ENCODE data around the gene DNAJC3.
A peak's percentile ranks its signal among the peaks of the same experiment; 100 is the strongest.
"Not testable (repeated sequence)": the region's sequence is repeated elsewhere in the genome, so short reads cannot be mapped to it uniquely, and the experiment has no call there.

Gene DNAJC3

GRCh38 chr13:95784161-95784899 is 107.4 kb downstream of the DNAJC3 start:
- no peak for DNase-seq

DNA sequence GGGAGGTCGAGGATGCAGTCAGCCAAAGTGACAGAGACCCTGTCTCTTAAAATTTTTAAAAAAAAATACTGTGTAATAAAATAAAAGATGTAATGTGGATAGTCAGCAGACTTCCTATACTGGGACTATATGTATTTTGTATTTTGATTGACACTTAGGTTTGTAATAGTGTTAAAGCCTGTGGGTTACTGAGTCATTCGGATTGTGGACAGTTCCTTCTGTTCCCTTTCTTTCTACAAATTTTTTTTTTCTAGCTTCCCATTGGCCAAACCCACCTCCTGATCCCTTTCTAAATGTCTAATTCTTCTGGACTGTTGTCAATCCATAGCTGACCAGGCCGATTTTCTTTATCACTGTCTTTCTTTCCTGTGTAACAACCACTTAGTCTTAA is 108.0 kb downstream of the DNAJC3 start:
- no peak for DNase-seq

- DNase-seq, result no peak
Observed at GRCh38 chr13:95787356-95788099, 110.6 kb downstream of the DNAJC3 start.

GRCh38 chr13:95788100-95788463 is 111.1 kb downstream of the DNAJC3 start:
- DNase-seq, result no peak

GRCh38 chr13:95789315-95789714 is 112.4 kb downstream of the DNAJC3 start:
- DNase-seq, result not testable (repeated sequence)

GRCh38 chr13:95791084-95791722 is 114.3 kb downstream of the DNAJC3 start:
- no peak for DNase-seq

- DNase-seq, result no peak
Observed at GRCh38 chr13:95793018-95793555, 116.1 kb downstream of the DNAJC3 start.

DNA sequence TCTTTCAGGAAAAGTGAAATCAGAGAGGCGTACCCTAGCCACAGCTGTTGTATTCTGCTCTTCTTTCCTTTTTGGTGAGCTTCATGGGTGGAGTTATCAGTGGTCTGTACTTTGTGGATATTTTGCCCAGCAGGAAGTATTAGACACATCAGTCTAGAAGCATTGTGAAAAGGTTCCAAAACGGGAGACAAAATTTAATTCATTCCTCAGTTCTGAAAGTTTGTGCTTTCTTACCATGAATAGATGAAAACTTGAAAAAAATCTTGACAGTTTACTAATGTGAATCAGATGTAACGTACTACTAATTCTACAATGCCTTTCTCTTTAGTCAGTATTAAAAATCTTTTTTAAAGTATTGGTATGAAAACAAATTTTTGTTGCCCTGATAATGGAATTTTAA is 116.8 kb downstream of the DNAJC3 start:
- DNase-seq, result no peak

- no peak for DNase-seq
Observed at GRCh38 chr13:95797016-95797415, 120.1 kb downstream of the DNAJC3 start.

DNA sequence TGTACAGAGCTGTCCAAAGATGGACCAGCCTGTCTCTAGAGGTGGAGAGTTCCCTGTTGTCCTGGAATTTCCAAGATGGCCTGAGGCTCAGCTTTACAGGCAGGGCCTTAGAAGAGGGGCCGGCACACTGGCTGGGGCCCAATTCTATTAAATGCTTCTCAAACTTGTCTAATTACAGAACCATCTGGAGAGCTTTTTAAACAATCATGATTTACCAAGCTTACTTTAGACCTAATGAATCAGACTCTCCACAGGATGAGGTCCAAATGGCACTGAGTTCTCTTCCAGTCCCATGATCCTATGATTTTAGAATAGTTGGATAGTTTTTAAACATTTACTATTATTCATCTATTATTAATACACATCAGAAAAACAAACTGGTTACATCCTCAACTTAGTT is 123.5 kb downstream of the DNAJC3 start:
- no peak for DNase-seq

- no peak for DNase-seq
Observed at GRCh38 chr13:95801825-95802224, 124.9 kb downstream of the DNAJC3 start.

- no peak for DNase-seq
Observed at GRCh38 chr13:95805921-95806320, 129.0 kb downstream of the DNAJC3 start.

DNA sequence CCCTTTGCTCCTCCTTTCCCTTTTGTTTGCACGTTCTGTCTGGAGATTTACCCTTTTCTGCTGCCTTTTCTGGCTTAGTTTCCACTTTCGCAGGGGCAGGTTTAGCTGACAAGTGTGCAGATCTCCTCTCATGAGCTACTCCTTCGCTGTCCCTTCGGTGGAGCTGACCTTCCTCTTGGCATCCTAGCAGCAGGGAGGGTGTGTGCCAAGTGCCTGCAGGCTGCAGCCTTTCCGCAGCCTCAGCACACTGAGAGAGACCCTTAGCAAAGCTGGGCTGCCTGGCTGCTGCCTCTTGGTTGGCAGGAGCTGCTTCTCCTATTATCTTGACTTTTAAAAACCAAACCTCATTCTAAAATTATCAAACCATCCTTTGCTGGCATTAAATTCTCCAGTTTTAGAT is 132.5 kb downstream of the DNAJC3 start:
- no peak for DNase-seq

DNA sequence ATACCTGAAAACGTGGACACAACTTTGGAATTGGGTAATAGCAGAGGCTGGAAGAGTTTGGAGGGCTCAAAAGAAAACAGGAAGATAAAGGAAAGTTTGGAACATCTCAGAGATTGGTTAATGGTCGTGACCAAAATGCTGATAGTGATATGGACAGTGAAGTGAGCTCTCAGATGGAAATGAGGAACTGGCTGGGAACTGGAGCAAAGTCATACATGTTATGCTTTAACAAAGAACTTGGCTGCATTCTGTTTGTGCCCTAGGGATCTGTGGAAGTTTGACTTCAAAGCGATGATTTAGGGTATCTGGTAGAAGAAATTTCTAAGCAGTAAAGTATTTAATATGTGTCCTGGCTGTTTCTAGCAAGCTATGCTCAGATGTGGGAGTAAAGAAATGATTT is 136.2 kb downstream of the DNAJC3 start:
- DNase-seq, result no peak

- no peak for DNase-seq
Observed at GRCh38 chr13:95814495-95814894, 137.6 kb downstream of the DNAJC3 start.

DNA sequence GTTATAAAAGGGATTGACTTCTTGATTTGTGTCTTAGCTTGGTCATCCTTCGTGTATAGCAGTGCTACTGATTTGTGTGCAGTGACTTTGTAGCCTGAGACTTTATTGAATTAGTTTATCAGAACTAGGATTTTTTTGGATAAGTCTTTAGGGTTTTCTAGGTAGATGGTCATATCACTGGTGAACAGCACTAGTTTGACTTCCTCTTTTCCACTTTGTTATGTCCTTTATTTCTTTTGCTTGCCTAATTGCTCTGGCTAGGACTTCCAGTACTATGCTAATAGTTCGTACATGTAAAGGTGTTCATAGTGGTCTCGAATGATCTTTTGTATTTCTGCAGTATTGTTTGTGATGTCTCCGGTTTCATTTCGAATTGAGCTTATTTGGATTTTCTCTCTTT is 145.4 kb downstream of the DNAJC3 start:
- DNase-seq, result no peak

- DNase-seq, result no peak
Observed at GRCh38 chr13:95833126-95833525, 156.2 kb downstream of the DNAJC3 start.

- DNase-seq, result no peak
Observed at GRCh38 chr13:95833719-95834118, 156.8 kb downstream of the DNAJC3 start.

DNA sequence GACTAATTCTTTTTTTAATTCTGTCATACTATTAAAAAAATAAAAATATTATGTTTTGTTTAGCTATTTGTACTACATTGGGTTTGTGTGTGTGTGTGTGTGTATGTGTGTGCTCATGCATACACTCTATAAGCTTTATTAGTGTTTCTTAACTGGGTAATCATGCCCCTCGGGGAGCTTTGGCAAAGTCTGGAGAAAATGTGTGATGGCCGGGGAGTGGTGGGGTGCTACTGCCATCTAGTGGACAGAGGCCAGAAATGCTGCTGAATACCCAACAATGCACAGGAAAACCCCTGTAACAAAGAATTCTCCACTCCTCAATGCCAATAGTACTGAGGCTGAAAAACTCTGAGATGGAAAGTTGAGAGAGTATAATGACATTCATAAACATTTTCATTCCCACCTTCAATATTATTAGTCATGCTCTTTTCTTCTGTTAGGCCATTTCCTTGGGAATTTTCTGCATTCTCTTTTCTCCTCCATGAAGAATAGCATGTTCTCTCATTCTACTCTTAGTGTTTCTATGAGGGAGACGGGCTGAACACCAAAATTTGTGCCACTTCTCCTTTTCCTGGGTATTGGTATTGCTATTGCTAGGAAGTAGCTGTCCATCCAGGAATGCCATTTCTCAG is 157.3 kb downstream of the DNAJC3 start:
- DNase-seq, result peak; percentile 7 to 41 (median 24)

DNA sequence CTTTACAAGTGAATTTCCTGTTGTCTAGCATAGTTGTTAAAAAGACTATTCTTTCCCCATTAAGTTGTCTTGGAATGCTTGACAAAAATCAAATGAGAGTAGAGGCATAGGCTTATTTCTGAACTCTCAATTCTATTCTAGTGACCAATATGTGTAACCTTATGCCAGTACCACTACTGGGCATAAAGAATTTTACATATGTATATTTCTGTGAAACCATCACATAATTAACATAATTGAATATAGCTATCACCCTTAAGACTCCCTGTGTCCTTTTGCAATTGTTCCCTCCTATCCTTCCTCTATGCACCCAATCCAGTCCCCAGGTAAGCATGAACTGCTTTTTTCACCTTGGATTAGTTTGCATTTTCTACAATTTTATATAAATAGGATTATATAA is 165.0 kb downstream of the DNAJC3 start:
- DNase-seq, result no peak

GRCh38 chr13:95842898-95843297 is 166.0 kb downstream of the DNAJC3 start:
- no peak for DNase-seq
